Lower lobe of right lung (tissue), 2 donors: Measurements from ENCODE around the gene NEK8. TPM values are rescaled to one million over a fixed set of nuclear protein-coding genes. Genes with fewer than 3 reads are reported as not detected.

Experiments used
- ATAC-seq, 2 donors: fragments of 200-7000 bp; cut with Tn5 transposase; one replicate each; pipeline ENCODE4 v1.9.1; 2020 to 2022; ENCODE audit warnings: mild to moderate bottlenecking in 2 of 2, moderate library complexity in 2 of 2
- DNase-seq: peaks from one replicate; pipeline ENCODE4 v3.0.0-alpha.2; 2020
- H3K27ac ChIP-seq: fragments of 200-600 bp; one replicate; pipeline ENCODE4 v1.8.0; 2022
- H3K27me3 ChIP-seq: fragments of 200-600 bp; one replicate; pipeline ENCODE4 v1.8.0; 2022; ENCODE audit warnings: low read depth
- H3K36me3 ChIP-seq: fragments of 200-600 bp; one replicate; pipeline ENCODE4 v1.8.0; 2022; ENCODE audit warnings: mild to moderate bottlenecking
- H3K4me1 ChIP-seq: fragments of 200-600 bp; one replicate; pipeline ENCODE4 v1.8.0; 2022
- H3K4me3 ChIP-seq: fragments of 200-600 bp; one replicate; pipeline ENCODE4 v1.8.0; 2022; ENCODE audit warnings: mild to moderate bottlenecking
- H3K9me3 ChIP-seq: fragments of 200-600 bp; one replicate; pipeline ENCODE4 v1.8.0; 2022
- intact Hi-C: fragments of 100-400 bp; cut with DNase I; formaldehyde crosslinking; loops from one replicate; pipeline ENCODE4 v1.11.0; 2022
- total RNA-seq: library from RNA; stranded (reverse); fragmentation: NEBNext Ultra II Directional; extraction: Animal tissue kit (Norgen Biotek cat#: 25700); gene quantifications from one replicate; pipeline ENCODE4 v1.2.1, GENCODE V29; 2021
- TF ChIP-seq, protein P1 (sequence below): fragments of 200-600 bp; IDR thresholded peaks from one replicate; pipeline ENCODE4 v1.8.0; 2022; ENCODE audit warnings: antibody characterized with exemption, mild to moderate bottlenecking
- donor health status: DM: no; HTN: yes; CAD: no; lungs with severe emphysema.

NEK8 gene
- total RNA-seq, 1 donor from 2014 or later = 11.3 TPM

- TF ChIP-seq, protein P1, sequence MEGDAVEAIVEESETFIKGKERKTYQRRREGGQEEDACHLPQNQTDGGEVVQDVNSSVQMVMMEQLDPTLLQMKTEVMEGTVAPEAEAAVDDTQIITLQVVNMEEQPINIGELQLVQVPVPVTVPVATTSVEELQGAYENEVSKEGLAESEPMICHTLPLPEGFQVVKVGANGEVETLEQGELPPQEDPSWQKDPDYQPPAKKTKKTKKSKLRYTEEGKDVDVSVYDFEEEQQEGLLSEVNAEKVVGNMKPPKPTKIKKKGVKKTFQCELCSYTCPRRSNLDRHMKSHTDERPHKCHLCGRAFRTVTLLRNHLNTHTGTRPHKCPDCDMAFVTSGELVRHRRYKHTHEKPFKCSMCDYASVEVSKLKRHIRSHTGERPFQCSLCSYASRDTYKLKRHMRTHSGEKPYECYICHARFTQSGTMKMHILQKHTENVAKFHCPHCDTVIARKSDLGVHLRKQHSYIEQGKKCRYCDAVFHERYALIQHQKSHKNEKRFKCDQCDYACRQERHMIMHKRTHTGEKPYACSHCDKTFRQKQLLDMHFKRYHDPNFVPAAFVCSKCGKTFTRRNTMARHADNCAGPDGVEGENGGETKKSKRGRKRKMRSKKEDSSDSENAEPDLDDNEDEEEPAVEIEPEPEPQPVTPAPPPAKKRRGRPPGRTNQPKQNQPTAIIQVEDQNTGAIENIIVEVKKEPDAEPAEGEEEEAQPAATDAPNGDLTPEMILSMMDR = no peak
- H3K27ac ChIP-seq = no peak overlapping the region
- H3K36me3 ChIP-seq = peaks cover 6% of the 10 kb centered on the region
- H3K9me3 ChIP-seq = no peaks in the 10 kb centered on the region
- intact Hi-C loops = no loop called here
- H3K4me3 ChIP-seq = no peak overlapping the region
- DNase-seq (peak; percentile 28), ATAC-seq (no peak)
- peaks cover 21% of the 10 kb centered on the region for H3K4me1 ChIP-seq
- no peaks in the 10 kb centered on the region for H3K27me3 ChIP-seq
Measured at GRCh38 chr17:28738680-28739384, 10.2 kb downstream of the NEK8 start.

DNA sequence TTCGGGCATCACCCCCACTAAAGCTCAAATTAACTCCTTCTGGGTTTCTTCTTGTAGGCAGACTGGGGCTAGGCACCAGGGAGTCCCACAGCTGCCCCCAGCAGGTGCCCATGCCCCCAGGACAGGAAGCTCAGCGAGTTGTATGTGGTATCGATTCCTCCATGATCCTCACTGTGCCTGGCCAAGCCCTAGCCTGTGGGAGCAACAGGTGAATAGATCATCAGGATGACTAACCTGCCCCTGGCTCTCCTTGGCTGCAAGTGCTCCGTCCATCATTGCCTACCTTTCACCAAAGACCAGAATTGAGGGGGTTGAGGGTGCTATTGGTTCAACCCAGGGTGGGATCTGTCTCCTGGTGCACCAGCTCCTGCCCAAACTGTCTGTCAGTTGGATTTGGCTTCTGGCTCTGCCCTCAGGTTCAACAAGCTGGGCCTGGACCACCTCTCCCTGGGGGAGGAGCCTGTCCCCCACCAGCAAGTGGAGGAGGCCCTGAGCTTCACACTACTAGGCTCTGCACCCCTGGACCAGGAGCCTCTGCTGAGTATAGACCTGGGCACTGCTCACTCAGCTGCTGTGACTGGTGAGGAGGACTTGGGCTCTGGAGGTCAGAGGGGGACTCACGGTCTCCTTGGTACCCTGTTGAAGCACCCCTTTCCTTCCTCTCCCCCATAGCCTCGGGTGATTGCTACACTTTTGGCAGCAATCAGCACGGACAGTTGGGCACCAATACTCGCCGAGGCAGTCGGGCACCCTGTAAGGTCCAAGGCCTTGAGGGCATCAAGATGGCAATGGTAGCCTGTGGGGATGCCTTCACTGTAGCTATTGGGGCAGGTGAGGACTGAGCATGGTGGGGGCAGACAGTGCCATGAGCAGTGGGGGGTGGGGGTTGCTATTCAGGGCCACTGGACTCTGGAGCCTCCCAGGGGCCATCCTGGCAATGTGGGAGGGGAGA lies 12.1 kb downstream of the NEK8 start:
- Histone ChIP-seq H3K27ac (peak overlapping the region; percentile 22), H3K4me3 (no peak overlapping the region), H3K9me3 (no peaks in the 10 kb centered on the region), H3K27me3 (no peaks in the 10 kb centered on the region), H3K4me1 (peaks cover 37% of the 10 kb centered on the region), H3K36me3 (peaks cover 6% of the 10 kb centered on the region)
- intact Hi-C loops = no loop called here
- peak; percentile 20 for DNase-seq
- ATAC-seq = no peak
- TF ChIP-seq, protein P1 = no peak

GRCh38 chr17:28741358-28742349 lies 13.1 kb downstream of the NEK8 start:
- DNase-seq (no peak), ATAC-seq (no peak)
- Histone ChIP-seq H3K27me3 (no peaks in the 10 kb centered on the region), H3K9me3 (no peaks in the 10 kb centered on the region), H3K4me3 (no peak overlapping the region), H3K4me1 (peaks cover 47% of the 10 kb centered on the region), H3K36me3 (peaks cover 6% of the 10 kb centered on the region), H3K27ac (peak overlapping the region; percentile 22)
- intact Hi-C loops = no loop called here
- TF ChIP-seq, protein P1 = no peak

GRCh38 chr17:28743243-28744103 lies 14.9 kb downstream of the NEK8 start, which contains the start of gene TRAF4:
Gene TRAF4 (plus strand): TSS chr17:28744011. CDS start chr17:28744113, 102 bp downstream.
- H3K9me3 ChIP-seq = no peaks in the 10 kb centered on the region
- H3K36me3 ChIP-seq = peaks cover 16% of the 10 kb centered on the region
- no peaks in the 10 kb centered on the region for H3K27me3 ChIP-seq
- peak within 1 kb of the TSS; percentile 74 for H3K4me3 ChIP-seq
- H3K27ac ChIP-seq = peak within 1 kb of the TSS; percentile 94
- TF ChIP-seq, protein P1 = peak; percentile 17
- DNase-seq (peak; percentile 89), ATAC-seq (peak; percentile 85)
- intact Hi-C loops = no loop called here
- H3K4me1 ChIP-seq = peaks cover 65% of the 10 kb centered on the region
